ENCODE measurements around the gene ACVRL1.
A peak's percentile ranks its signal among the peaks of the same experiment; 100 is the strongest.

Gene ACVRL1

GRCh38 chr12:51893786-51894185, 13.5 kb upstream of the ACVRL1 start:
- no peak overlapping the region for H3K4me3 ChIP-seq (ENCODE audit: low read length)
- no peak for TF ChIP-seq CTCF (conservative IDR thresholded peaks at IDR 0.05; ENCODE audit: low read length)
- no peak for DNase-seq (ENCODE audit: low read depth)

GRCh38 chr12:51895378-51896135, 11.7 kb upstream of the ACVRL1 start:
- no peak for DNase-seq (ENCODE audit: low read depth)
- no peak for TF ChIP-seq CTCF (conservative IDR thresholded peaks at IDR 0.05; ENCODE audit: low read length)
- no peak overlapping the region for H3K4me3 ChIP-seq (ENCODE audit: low read length)

- H3K4me3 ChIP-seq (ENCODE audit: low read length) = no peak overlapping the region
- no peak for TF ChIP-seq CTCF (conservative IDR thresholded peaks at IDR 0.05; ENCODE audit: low read length)
- no peak for DNase-seq (ENCODE audit: low read depth)
Measured at GRCh38 chr12:51896236-51896635, 11.1 kb upstream of the ACVRL1 start.

- peak; percentile 50 for DNase-seq (ENCODE audit: low read depth)
- TF ChIP-seq CTCF (conservative IDR thresholded peaks at IDR 0.05; ENCODE audit: low read length) = no peak
Measured at GRCh38 chr12:51897181-51897580, 10.1 kb upstream of the ACVRL1 start.

GRCh38 chr12:51898506-51898905, 8.8 kb upstream of the ACVRL1 start:
- no peak for DNase-seq (ENCODE audit: low read depth)
- H3K4me3 ChIP-seq (ENCODE audit: low read length) = no peak overlapping the region
- TF ChIP-seq CTCF (conservative IDR thresholded peaks at IDR 0.05; ENCODE audit: low read length) = no peak

More at GRCh38 chr12:51897181-51897580, 10.1 kb upstream of the ACVRL1 start:
- no peak overlapping the region for H3K4me3 ChIP-seq (ENCODE audit: low read length)

- DNase-seq (ENCODE audit: low read depth) = peak; percentile 83
- H3K4me3 ChIP-seq (ENCODE audit: low read length) = no peak overlapping the region
- TF ChIP-seq CTCF (conservative IDR thresholded peaks at IDR 0.05; ENCODE audit: low read length) = no peak
Measured at GRCh38 chr12:51898937-51899336, 8.4 kb upstream of the ACVRL1 start.

GRCh38 chr12:51900323-51900889, 6.9 kb upstream of the ACVRL1 start:
- no peak for DNase-seq (ENCODE audit: low read depth)
- no peak for TF ChIP-seq CTCF (conservative IDR thresholded peaks at IDR 0.05; ENCODE audit: low read length)
- H3K4me3 ChIP-seq (ENCODE audit: low read length) = no peak overlapping the region
